GM12878 (cell line): Measurements from ENCODE around the gene GPC6. TPM values are rescaled to one million over a fixed set of nuclear protein-coding genes. Genes with fewer than 3 reads are reported as not detected.

Experiments
- ATAC-seq: fragments of 200-7000 bp; cut with Tn5 transposase; 3 replicates; pipeline ENCODE4 v1.9.1; 2020; ENCODE audit warnings: mild to moderate bottlenecking, moderate library complexity
- BruUV-seq: library from RNA; stranded (reverse); fragments of 400-500 nt; replicated peaks from 2 replicates; lab custom pipeline; 2021; lab: Mats Ljungman, UMichigan
- CTCF ChIA-PET: fragments of 300-600 bp; sonication (Branson Sonifier 250); formaldehyde crosslinking; extraction: SDS; loops from one replicate; lab custom pipeline; 2021; ENCODE audit warnings: inconsistent platforms; lab: Yijun Ruan, JAX
- POLR2A ChIA-PET: fragments of 350-600 bp; formaldehyde crosslinking; extraction: SDS; loops from one replicate; lab custom pipeline; 2021; ENCODE audit warnings: inconsistent platforms; lab: Charles Lee
- RAD21 ChIA-PET: fragments of 300-600 bp; sonication (Branson Sonifier 250); formaldehyde crosslinking; loops from one replicate; lab custom pipeline; 2023; ENCODE audit warnings: antibody characterized with exemption; ENCODE audit not compliant: unreplicated experiment; lab: Charles Lee
- SMC1A ChIA-PET: fragments of 300-600 bp; sonication (Branson Sonifier 250); formaldehyde crosslinking; loops from one replicate; lab custom pipeline; 2023; ENCODE audit not compliant: unreplicated experiment, uncharacterized antibody; lab: Charles Lee
- DNase-seq: peaks from one replicate; pipeline ENCODE4 v3.0.0-alpha.2; 2011; ENCODE audit warnings: low read depth, low spot score
- FAIRE-seq: peaks from 3 replicates; lab custom pipeline; 2011; peaks lifted over from hg19 to GRCh38; lab: Jason Lieb, UNC
- H2AFZ ChIP-seq: 2 replicates; pipeline ENCODE4 v1.6.0; 2011; ENCODE audit warnings: low read depth, low read length, control low read depth; ENCODE audit not compliant: control insufficient read depth
- H3K27ac ChIP-seq: 2 replicates; pipeline ENCODE4 v1.5.1; 2011; ENCODE audit warnings: control low read depth; ENCODE audit not compliant: control insufficient read depth, insufficient read depth
- H3K27me3 ChIP-seq, 2 experiments: replicated peaks in 1 of 2; 2 replicates each; pipeline versions ENCODE4 v1.6.0 to v1.6.1; 2011; ENCODE audit warnings: low read length in 1 of 2; ENCODE audit not compliant: control insufficient read depth in 2 of 2, insufficient read depth in 2 of 2
- H3K36me3 ChIP-seq, 2 experiments: 2 replicates each; pipeline ENCODE4 v1.5.1; 2011; ENCODE audit warnings: low read length in 1 of 2; ENCODE audit not compliant: control insufficient read depth in 2 of 2, insufficient read depth in 2 of 2
- H3K4me1 ChIP-seq: 2 replicates; pipeline ENCODE4 v1.6.1; 2011; ENCODE audit warnings: mild to moderate bottlenecking, low read length, moderate library complexity, mixed read lengths; ENCODE audit not compliant: control insufficient read depth, insufficient read depth
- H3K4me2 ChIP-seq: 2 replicates; pipeline ENCODE4 v1.6.0; 2011; ENCODE audit warnings: control low read depth; ENCODE audit not compliant: control insufficient read depth, insufficient read depth
- H3K4me3 ChIP-seq: fragments of 200-600 bp; sonication (generic); 2 replicates; pipeline ENCODE4 v1.5.1; 2016
- H3K79me2 ChIP-seq: 2 replicates; pipeline ENCODE4 v1.6.0; 2011; ENCODE audit warnings: low read length; ENCODE audit not compliant: control insufficient read depth, insufficient read depth
- H3K9ac ChIP-seq: 2 replicates; pipeline ENCODE4 v1.8.0; 2011; ENCODE audit warnings: low read length, control low read depth, mixed read lengths; ENCODE audit not compliant: control insufficient read depth, insufficient read depth
- H3K9me3 ChIP-seq: replicated peaks from 3 replicates; pipeline ENCODE4 v1.5.1; 2011; ENCODE audit warnings: mild to moderate bottlenecking, low read length; ENCODE audit not compliant: control insufficient read depth, insufficient read depth
- H4K20me1 ChIP-seq: 2 replicates; pipeline ENCODE4 v1.6.0; 2011; ENCODE audit not compliant: control insufficient read depth, insufficient read depth
- CBFB ChIP-seq: IDR thresholded peaks from 2 replicates; pipeline ENCODE4 v1.6.1; 2016; ENCODE audit warnings: antibody characterized with exemption, low read depth
- CREM ChIP-seq: IDR thresholded peaks from 2 replicates; pipeline ENCODE4 v1.6.1; 2014; ENCODE audit warnings: antibody characterized with exemption, low read depth
- ETV6 ChIP-seq, 2 experiments: fragments of 450-650 bp in 1 of 2; IDR thresholded peaks in 1 of 2; conservative IDR thresholded peaks in 1 of 2; 2 replicates each; pipeline ENCODE4 v1.6.1; 2014; ENCODE audit warnings: antibody characterized with exemption in 1 of 2, borderline replicate concordance in 1 of 2, low read depth in 1 of 2, mild to moderate bottlenecking in 1 of 2, moderate library complexity in 1 of 2
- HDGF ChIP-seq: fragments of 450-650 bp; IDR thresholded peaks from 2 replicates; pipeline ENCODE4 v1.6.1; 2016; ENCODE audit warnings: antibody characterized with exemption
- IRF4 ChIP-seq: IDR thresholded peaks from 2 replicates; pipeline ENCODE4 v1.6.1; 2011; ENCODE audit warnings: low read depth, low read length
- MTA2 ChIP-seq: fragments of 450-650 bp; IDR thresholded peaks from 2 replicates; pipeline ENCODE4 v1.6.1; 2016; ENCODE audit warnings: low read depth, mild to moderate bottlenecking, moderate library complexity
- POLR2AphosphoS5 ChIP-seq: IDR thresholded peaks from 2 replicates; pipeline ENCODE4 v1.6.1; 2011; ENCODE audit warnings: mild to moderate bottlenecking, low read length, inconsistent platforms
- POU2F2 ChIP-seq: IDR thresholded peaks from 3 replicates; pipeline ENCODE4 v1.6.1; 2011; ENCODE audit warnings: low read depth, mild to moderate bottlenecking, low read length, borderline replicate concordance
- RB1 ChIP-seq: fragments of 450-650 bp; formaldehyde crosslinking; IDR thresholded peaks from 2 replicates; pipeline ENCODE4 v1.6.1; 2017; ENCODE audit warnings: mild to moderate bottlenecking, borderline replicate concordance
- SREBF2 ChIP-seq: IDR thresholded peaks from 2 replicates; pipeline ENCODE4 v1.6.1; 2012; ENCODE audit warnings: mild to moderate bottlenecking, low read length
- ZNF24 ChIP-seq: fragments of 450-650 bp; IDR thresholded peaks from 2 replicates; pipeline ENCODE4 v1.6.1; 2017; ENCODE audit warnings: antibody characterized with exemption, mild to moderate bottlenecking
- ZNF274 ChIP-seq: IDR thresholded peaks from one replicate; pipeline ENCODE4 v1.8.0; 2011; ENCODE audit not compliant: insufficient read length, insufficient read depth
- WGBS: methylation state at CpG from one replicate; pipeline ENCODE4 v1.1.6; 2016; ENCODE audit warnings: low lambda C conversion rate; ENCODE audit not compliant: insufficient replicate concordance, insufficient coverage; ENCODE audit errors: missing lambda C conversion rate; 5-methylcytosine and 5-hydroxymethylcytosine counted together
- in situ Hi-C: fragments of 300-500 bp; cut with MboI; formaldehyde crosslinking; loops from 9 replicates; pipeline ENCODE4 v1.14.3; 2018; ENCODE audit warnings: mixed read lengths
- intact Hi-C: fragments of 100-400 bp; cut with micrococcal nuclease; formaldehyde crosslinking; loops from one replicate; pipeline ENCODE4 v1.14.2; 2022; ENCODE audit not compliant: unreplicated experiment
- polyA plus RNA-seq, 11 experiments: library from polyadenylated mRNA; depleted of rRNA in 4 of 11; unstranded in 6 of 11; stranded (reverse) in 5 of 11; fragments of >200 nt; fragmentation: Nextera tagmentation in 4 of 11; fragmentation: Illumina TruSeq in 1 of 11; extraction: Ambion mirVana in 4 of 11; extraction: Trizol in 1 of 11; gene quantifications; 1 replicate in 1 of 11; 2 replicates in 10 of 11; pipeline versions ENCODE4 v1.2.1 to v1.2.3, GENCODE V29; 2011 to 2016; ENCODE audit warnings: inconsistent platforms in 2 of 11, missing spikeins in 2 of 11, low read depth in 1 of 11
- total RNA-seq, 4 experiments: library from RNA; depleted of rRNA in 3 of 4; stranded (reverse); fragments of >200 nt in 3 of 4; fragmentation: Illumina TruSeq in 1 of 4; extraction: Trizol in 1 of 4; gene quantifications; 2 replicates each; pipeline versions ENCODE4 v1.2.1 to v1.2.3, GENCODE V29; 2013 to 2021

Gene GPC6
- total and polyA plus RNA-seq, 10 of the 15 experiments (the other 5 are each of a cell fraction or from before 2014, with no cell fraction given), result 0.03 to 0.04 (median 0.03) TPM; not detected in 7

GRCh38 chr13:94427313-94427953 is 1200.8 kb downstream of the GPC6 start:
- WGBS, result 8% methylated on average over 5 of the region's 5 CpGs
- no peaks in the 10 kb centered on the region for H4K20me1 ChIP-seq
- ChIA-PET RAD21 (interaction anchor here (0.7 to 1.8 kb wide), 2 partner anchors 190 to 1046 kb away, joined by 3 read pairs; no protein-coding TSS in a partner anchor), POLR2A (interaction anchor here (0.5 kb wide), 1 partner anchor 17 kb away, joined by 3 read pairs; no protein-coding TSS in a partner anchor), CTCF (interaction anchor here (0.7 kb wide), 1 partner anchor 9 kb away, joined by 3 read pairs; no protein-coding TSS in a partner anchor), SMC1A (interaction anchor here (1.2 kb wide), 1 partner anchor 190 kb away, joined by 4 read pairs; no protein-coding TSS in a partner anchor)
- TF ChIP-seq CREM (no peak), MTA2 (no peak), POLR2AphosphoS5 (no peak), POU2F2 (no peak), ETV6 (conservative IDR thresholded peaks at IDR 0.05 in 1 of 2, IDR thresholded peaks at IDR 0.05 in 1 of 2; ENCODE audit: borderline replicate concordance in 1 of 2, low read depth in 1 of 2) (no peak), HDGF (no peak), RB1 (no peak), SREBF2 (no peak), ZNF24 (no peak), ZNF274 (no peak), IRF4 (no peak), CBFB (no peak)
- no peaks in the 10 kb centered on the region for H3K4me1 ChIP-seq
- ATAC-seq (peak; percentile 33; the same call in 2 of the 3 replicates), DNase-seq (no peak), FAIRE-seq (no peak)
- H3K79me2 ChIP-seq, result no peaks in the 10 kb centered on the region
- no peaks in the 10 kb centered on the region for H3K9me3 ChIP-seq
- H3K4me3 ChIP-seq, result no peak overlapping the region
- intact Hi-C loops, result no loop called here
- BruUV-seq, result no TSS peak
- no peak overlapping the region for H2AFZ ChIP-seq
- no peak overlapping the region for H3K4me2 ChIP-seq
- H3K27ac ChIP-seq, result no peak overlapping the region
- no peaks in the 10 kb centered on the region for H3K27me3 ChIP-seq
- no peak overlapping the region for H3K9ac ChIP-seq
- in situ Hi-C loops, result loop anchor here (25.0 kb wide), 1 partner anchor 985 kb away; no protein-coding TSS in a partner anchor
- no peaks in the 10 kb centered on the region for H3K36me3 ChIP-seq
